Measurements from ENCODE around the gene CERS6.
"Not testable (repeated sequence)": the region's sequence is repeated elsewhere in the genome, so short reads cannot be mapped to it uniquely, and the experiment has no call there.

CERS6 gene

GRCh38 chr2:168469281-168469988, 13.4 kb downstream of the CERS6 start:
- DNase-seq (ENCODE audit: low spot score): no peak

GRCh38 chr2:168470320-168471162, 14.5 kb downstream of the CERS6 start:
- DNase-seq (ENCODE audit: low spot score): no peak

GRCh38 chr2:168471163-168471475, 15.0 kb downstream of the CERS6 start:
- no peak for DNase-seq (ENCODE audit: low spot score)

GRCh38 chr2:168475636-168476035, 19.6 kb downstream of the CERS6 start:
- DNase-seq (ENCODE audit: low spot score): no peak

GRCh38 chr2:168478206-168478605, 22.1 kb downstream of the CERS6 start:
- no peak for DNase-seq (ENCODE audit: low spot score)

GRCh38 chr2:168480356-168480755, 24.3 kb downstream of the CERS6 start:
- no peak for DNase-seq (ENCODE audit: low spot score)

- no peak for DNase-seq (ENCODE audit: low spot score)
Observed at GRCh38 chr2:168480825-168481585, 24.9 kb downstream of the CERS6 start.

- DNase-seq (ENCODE audit: low spot score): no peak
Observed at GRCh38 chr2:168482269-168482668, 26.2 kb downstream of the CERS6 start.

- no peak for DNase-seq (ENCODE audit: low spot score)
Observed at GRCh38 chr2:168482952-168483831, 27.1 kb downstream of the CERS6 start.

GRCh38 chr2:168486477-168486876, 30.4 kb downstream of the CERS6 start:
- DNase-seq (ENCODE audit: low spot score): no peak

GRCh38 chr2:168490015-168490874, 34.2 kb downstream of the CERS6 start:
- DNase-seq (ENCODE audit: low spot score): no peak

- DNase-seq (ENCODE audit: low spot score): no peak
Observed at GRCh38 chr2:168490946-168491605, 35.0 kb downstream of the CERS6 start.

GRCh38 chr2:168491728-168492127, 35.7 kb downstream of the CERS6 start:
- not testable (repeated sequence) for DNase-seq (ENCODE audit: low spot score)

GRCh38 chr2:168493219-168493618, 37.1 kb downstream of the CERS6 start:
- not testable (repeated sequence) for DNase-seq (ENCODE audit: low spot score)

- DNase-seq (ENCODE audit: low spot score): no peak
Observed at GRCh38 chr2:168494190-168494711, 38.2 kb downstream of the CERS6 start.

GRCh38 chr2:168495524-168495923, 39.5 kb downstream of the CERS6 start:
- DNase-seq (ENCODE audit: low spot score): no peak

GRCh38 chr2:168496906-168497305, 40.8 kb downstream of the CERS6 start:
- no peak for DNase-seq (ENCODE audit: low spot score)

GRCh38 chr2:168499500-168499899, 43.4 kb downstream of the CERS6 start:
- DNase-seq (ENCODE audit: low spot score): no peak

- no peak for DNase-seq (ENCODE audit: low spot score)
Observed at GRCh38 chr2:168500516-168500915, 44.4 kb downstream of the CERS6 start.

GRCh38 chr2:168501466-168502065, 45.5 kb downstream of the CERS6 start:
- DNase-seq (ENCODE audit: low spot score): no peak

Measured in ecto neural progenitor cell (in vitro differentiated cells).